ENCODE results near the gene NTPCR. TPM values are rescaled to one million over a fixed set of nuclear protein-coding genes. Genes with fewer than 3 reads are reported as not detected.
A peak's percentile ranks its signal among the peaks of the same experiment; 100 is the strongest.
"Not testable (repeated sequence)": the region's sequence is repeated elsewhere in the genome, so short reads cannot be mapped to it uniquely, and the experiment has no call there.

The NTPCR gene
- 2.8 TPM for total RNA-seq

- Histone ChIP-seq H3K4me1 (ENCODE audit: insufficient read depth, low read length) (peaks cover 26% of the 10 kb centered on the region), H3K27me3 (ENCODE audit: insufficient read depth, low read length) (no peaks in the 10 kb centered on the region), H3K4me3 (ENCODE audit: low read length) (peak within 1 kb of the TSS; percentile 72), H3K9me3 (ENCODE audit: low read depth, low read length) (no peaks in the 10 kb centered on the region)
Observed at GRCh38 chr1:232950197-232951176, at the start of gene NTPCR. TSS of gene NTPCR (plus strand) at chr1:232950611. CDS start at chr1:232950711, 100 bp downstream.

GRCh38 chr1:232900818-232901217 is 49.6 kb upstream of the NTPCR start:
- Histone ChIP-seq H3K27me3 (ENCODE audit: insufficient read depth, low read length) (no peaks in the 10 kb centered on the region), H3K4me3 (ENCODE audit: low read length) (no peak overlapping the region), H3K9me3 (ENCODE audit: low read depth, low read length) (no peaks in the 10 kb centered on the region), H3K4me1 (ENCODE audit: insufficient read depth, low read length) (peaks cover 6% of the 10 kb centered on the region)

- H3K4me3 ChIP-seq (ENCODE audit: low read length): no peak overlapping the region
- H3K9me3 ChIP-seq (ENCODE audit: low read depth, low read length): no peaks in the 10 kb centered on the region
- H3K4me1 ChIP-seq (ENCODE audit: insufficient read depth, low read length): peaks cover 8% of the 10 kb centered on the region
- H3K27me3 ChIP-seq (ENCODE audit: insufficient read depth, low read length): no peaks in the 10 kb centered on the region
Observed at GRCh38 chr1:232901255-232901654, 49.2 kb upstream of the NTPCR start.

- H3K27me3 ChIP-seq (ENCODE audit: insufficient read depth, low read length): no peaks in the 10 kb centered on the region
- no peak overlapping the region for H3K4me3 ChIP-seq (ENCODE audit: low read length)
- no peaks in the 10 kb centered on the region for H3K9me3 ChIP-seq (ENCODE audit: low read depth, low read length)
- H3K4me1 ChIP-seq (ENCODE audit: insufficient read depth, low read length): peaks cover 8% of the 10 kb centered on the region
Observed at GRCh38 chr1:232902774-232903350, 47.5 kb upstream of the NTPCR start.

- H3K4me1 ChIP-seq (ENCODE audit: insufficient read depth, low read length): peaks cover 8% of the 10 kb centered on the region
- no peaks in the 10 kb centered on the region for H3K27me3 ChIP-seq (ENCODE audit: insufficient read depth, low read length)
- H3K4me3 ChIP-seq (ENCODE audit: low read length): no peak overlapping the region
- H3K9me3 ChIP-seq (ENCODE audit: low read depth, low read length): no peaks in the 10 kb centered on the region
Observed at GRCh38 chr1:232904131-232904530, 46.3 kb upstream of the NTPCR start.

GRCh38 chr1:232904566-232904965 is 45.8 kb upstream of the NTPCR start:
- H3K4me1 ChIP-seq (ENCODE audit: insufficient read depth, low read length): peaks cover 8% of the 10 kb centered on the region
- no peaks in the 10 kb centered on the region for H3K27me3 ChIP-seq (ENCODE audit: insufficient read depth, low read length)
- H3K4me3 ChIP-seq (ENCODE audit: low read length): no peak overlapping the region
- H3K9me3 ChIP-seq (ENCODE audit: low read depth, low read length): no peaks in the 10 kb centered on the region

- Histone ChIP-seq H3K4me3 (ENCODE audit: low read length) (no peak overlapping the region), H3K9me3 (ENCODE audit: low read depth, low read length) (no peaks in the 10 kb centered on the region), H3K4me1 (ENCODE audit: insufficient read depth, low read length) (peaks cover 8% of the 10 kb centered on the region), H3K27me3 (ENCODE audit: insufficient read depth, low read length) (no peaks in the 10 kb centered on the region)
Observed at GRCh38 chr1:232905331-232906034, 44.9 kb upstream of the NTPCR start.

GRCh38 chr1:232906441-232906840 is 44.0 kb upstream of the NTPCR start:
- peaks cover 8% of the 10 kb centered on the region for H3K4me1 ChIP-seq (ENCODE audit: insufficient read depth, low read length)
- H3K9me3 ChIP-seq (ENCODE audit: low read depth, low read length): no peaks in the 10 kb centered on the region
- no peaks in the 10 kb centered on the region for H3K27me3 ChIP-seq (ENCODE audit: insufficient read depth, low read length)
- H3K4me3 ChIP-seq (ENCODE audit: low read length): no peak overlapping the region

- H3K4me3 ChIP-seq (ENCODE audit: low read length): no peak overlapping the region
- H3K4me1 ChIP-seq (ENCODE audit: insufficient read depth, low read length): peaks cover 8% of the 10 kb centered on the region
- no peaks in the 10 kb centered on the region for H3K9me3 ChIP-seq (ENCODE audit: low read depth, low read length)
- H3K27me3 ChIP-seq (ENCODE audit: insufficient read depth, low read length): no peaks in the 10 kb centered on the region
Observed at GRCh38 chr1:232908831-232909230, 41.6 kb upstream of the NTPCR start.

GRCh38 chr1:232909752-232910151 is 40.7 kb upstream of the NTPCR start:
- Histone ChIP-seq H3K4me3 (ENCODE audit: low read length) (no peak overlapping the region), H3K4me1 (ENCODE audit: insufficient read depth, low read length) (peaks cover 8% of the 10 kb centered on the region), H3K27me3 (ENCODE audit: insufficient read depth, low read length) (no peaks in the 10 kb centered on the region)

GRCh38 chr1:232911027-232911599 is 39.3 kb upstream of the NTPCR start:
- Histone ChIP-seq H3K4me3 (ENCODE audit: low read length) (no peak overlapping the region), H3K9me3 (ENCODE audit: low read depth, low read length) (no peaks in the 10 kb centered on the region), H3K27me3 (ENCODE audit: insufficient read depth, low read length) (no peaks in the 10 kb centered on the region), H3K4me1 (ENCODE audit: insufficient read depth, low read length) (no peaks in the 10 kb centered on the region)

More at GRCh38 chr1:232909752-232910151, 40.7 kb upstream of the NTPCR start:
- no peaks in the 10 kb centered on the region for H3K9me3 ChIP-seq (ENCODE audit: low read depth, low read length)

- Histone ChIP-seq H3K27me3 (ENCODE audit: insufficient read depth, low read length) (no peaks in the 10 kb centered on the region), H3K9me3 (ENCODE audit: low read depth, low read length) (no peaks in the 10 kb centered on the region), H3K4me1 (ENCODE audit: insufficient read depth, low read length) (no peaks in the 10 kb centered on the region), H3K4me3 (ENCODE audit: low read length) (no peak overlapping the region)
Observed at GRCh38 chr1:232912845-232913580, 37.4 kb upstream of the NTPCR start.

GRCh38 chr1:232914271-232914670 is 36.1 kb upstream of the NTPCR start:
- not testable (repeated sequence) for H3K9me3 ChIP-seq (ENCODE audit: low read depth, low read length); H3K4me3 ChIP-seq (ENCODE audit: low read length); H3K4me1 ChIP-seq (ENCODE audit: insufficient read depth, low read length); H3K27me3 ChIP-seq (ENCODE audit: insufficient read depth, low read length)

- Histone ChIP-seq H3K4me1 (ENCODE audit: insufficient read depth, low read length) (no peaks in the 10 kb centered on the region), H3K27me3 (ENCODE audit: insufficient read depth, low read length) (no peaks in the 10 kb centered on the region), H3K9me3 (ENCODE audit: low read depth, low read length) (no peaks in the 10 kb centered on the region), H3K4me3 (ENCODE audit: low read length) (no peak overlapping the region)
Observed at GRCh38 chr1:232915212-232915611, 35.2 kb upstream of the NTPCR start.

Measured in mononuclear cell (primary cell).